Measurements from ENCODE around the gene TAS1R2. TPM values are rescaled to one million over a fixed set of nuclear protein-coding genes. Genes with fewer than 3 reads are reported as not detected.

Gene TAS1R2
- total RNA-seq, 1 donor, result not detected

GRCh38 chr1:18880585-18880984 is 21.1 kb upstream of the TAS1R2 start:
- no peak overlapping the region for H3K4me3 ChIP-seq (ENCODE audit: low read depth, low read length)
- no peak for TF ChIP-seq CTCF (IDR thresholded peaks at IDR 0.05; ENCODE audit: insufficient read depth, low read length)
- DNase-seq (ENCODE audit: low read depth), result no peak

DNA sequence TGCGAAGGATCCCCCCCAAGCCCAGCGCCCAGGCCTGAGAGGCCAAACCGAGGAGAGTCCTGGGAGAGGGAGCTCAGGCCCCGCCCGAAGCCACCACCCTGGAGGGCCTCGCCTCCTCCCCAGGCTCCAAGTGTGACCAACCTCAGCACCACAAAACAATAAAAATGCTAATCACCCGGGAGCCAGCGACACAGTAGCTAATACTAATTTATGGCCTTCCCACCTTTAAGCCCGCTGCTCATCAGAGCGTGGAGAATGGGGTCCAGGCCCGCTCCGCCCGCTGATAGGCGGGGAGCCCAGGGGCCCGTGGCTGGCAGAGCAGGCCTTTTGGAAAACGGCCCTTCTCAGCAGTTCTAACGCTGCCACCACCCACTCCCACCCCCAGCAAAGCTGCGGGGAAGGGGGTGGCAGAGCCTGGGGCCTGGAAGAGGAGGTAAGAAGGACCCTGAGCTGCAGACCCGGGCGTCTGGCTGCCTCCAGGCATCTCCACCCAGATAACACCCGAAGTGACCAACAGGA is 20.4 kb upstream of the TAS1R2 start:
- TF ChIP-seq CTCF (IDR thresholded peaks at IDR 0.05; ENCODE audit: insufficient read depth, low read length), result no peak
- no peak overlapping the region for H3K4me3 ChIP-seq (ENCODE audit: low read depth, low read length)
- no peak for DNase-seq (ENCODE audit: low read depth)

- no peak overlapping the region for H3K4me3 ChIP-seq (ENCODE audit: low read depth, low read length)
- no peak for DNase-seq (ENCODE audit: low read depth)
- no peak for TF ChIP-seq CTCF (IDR thresholded peaks at IDR 0.05; ENCODE audit: insufficient read depth, low read length)
These were observed 19.8 kb upstream of the TAS1R2 start for GRCh38 chr1:18879215-18879790.

- no peak for TF ChIP-seq CTCF (IDR thresholded peaks at IDR 0.05; ENCODE audit: insufficient read depth, low read length)
- DNase-seq (ENCODE audit: low read depth), result no peak
- H3K4me3 ChIP-seq (ENCODE audit: low read depth, low read length), result no peak overlapping the region
These were observed 19.2 kb upstream of the TAS1R2 start for GRCh38 chr1:18878538-18879214.

DNA sequence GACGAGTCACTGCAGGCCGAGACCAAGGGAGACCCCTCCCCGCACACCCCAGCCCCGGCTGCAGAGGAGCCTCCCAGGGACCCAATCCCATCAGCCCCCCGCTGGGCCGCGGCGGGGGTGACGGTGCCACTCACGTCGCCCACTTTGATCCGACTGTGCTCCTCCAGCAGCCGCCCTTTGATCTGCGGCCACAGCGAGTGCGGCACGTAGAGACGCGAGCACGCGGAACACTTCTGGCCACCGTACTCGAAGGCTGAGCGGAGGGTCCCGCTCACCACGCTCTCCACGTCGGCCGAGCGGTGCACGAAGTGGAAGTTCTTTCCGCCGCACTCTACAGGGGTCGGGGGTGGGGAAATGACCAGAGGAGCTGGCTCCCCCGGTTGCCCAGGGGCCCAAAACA is 17.8 kb upstream of the TAS1R2 start:
- TF ChIP-seq CTCF (IDR thresholded peaks at IDR 0.05; ENCODE audit: insufficient read depth, low read length), result no peak
- DNase-seq (ENCODE audit: low read depth), result no peak
- no peak overlapping the region for H3K4me3 ChIP-seq (ENCODE audit: low read depth, low read length)

- TF ChIP-seq CTCF (IDR thresholded peaks at IDR 0.05; ENCODE audit: insufficient read depth, low read length), result no peak
- no peak for DNase-seq (ENCODE audit: low read depth)
These were observed 16.8 kb upstream of the TAS1R2 start for GRCh38 chr1:18876210-18876609.

More at GRCh38 chr1:18876210-18876609, 16.8 kb upstream of the TAS1R2 start:
- no peak overlapping the region for H3K4me3 ChIP-seq (ENCODE audit: low read depth, low read length)
